Caco-2 (cell line): ENCODE measurements around the gene ELP2. TPM values are rescaled to one million over a fixed set of nuclear protein-coding genes. Genes with fewer than 3 reads are reported as not detected.

Source experiments
- BruUV-seq: library from RNA; stranded (reverse); fragments of 400-500 nt; replicated peaks from 2 replicates; lab custom pipeline; 2021; lab: Mats Ljungman, UMichigan
- CTCF ChIA-PET: fragments of 300-600 bp; sonication (Branson Sonifier 250); formaldehyde crosslinking; loops from one replicate; lab custom pipeline; 2022; ENCODE audit warnings: antibody characterized with exemption; lab: Charles Lee
- POLR2A ChIA-PET: fragments of 300-600 bp; sonication (Branson Sonifier 250); formaldehyde crosslinking; loops from one replicate; lab custom pipeline; 2022; ENCODE audit warnings: antibody characterized with exemption; lab: Charles Lee
- DNase-seq, 2 experiments: peaks; one replicate each; pipeline versions ENCODE4 v3.0.0 to v3.0.0-alpha.2; 2020 to 2022
- H3K27me3 ChIP-seq: replicated peaks from 2 replicates; pipeline ENCODE4 v1.6.0; 2011; ENCODE audit warnings: low read length; ENCODE audit not compliant: control insufficient read depth, insufficient read depth
- H3K36me3 ChIP-seq: 2 replicates; pipeline ENCODE4 v1.5.1; 2011; ENCODE audit warnings: low read length; ENCODE audit not compliant: control insufficient read depth, insufficient read depth
- H3K4me1 ChIP-seq: fragments of 250-450 bp; sonication (Bioruptor Pico); 2 replicates; pipeline ENCODE4 v1.5.1; 2020; ENCODE audit warnings: mild to moderate bottlenecking
- H3K4me3 ChIP-seq: 2 replicates; pipeline ENCODE4 v1.5.1; 2011; ENCODE audit warnings: low read depth, mild to moderate bottlenecking, control low read depth, low read length
- H3K9me3 ChIP-seq: fragments of 250-450 bp; sonication (Bioruptor Pico); 2 replicates; pipeline ENCODE4 v1.5.1; 2020; ENCODE audit warnings: mild to moderate bottlenecking, moderate library complexity
- H3K27ac Mint-ChIP-seq: one replicate; pipeline ENCODE4 v1.8.0; 2022; ENCODE audit warnings: mixed read lengths; ENCODE audit not compliant: unreplicated experiment
- H3K27me3 Mint-ChIP-seq: one replicate; pipeline ENCODE4 v1.8.0; 2022; ENCODE audit warnings: mixed read lengths; ENCODE audit not compliant: insufficient read depth, unreplicated experiment
- H3K36me3 Mint-ChIP-seq: one replicate; pipeline ENCODE4 v1.8.0; 2022; ENCODE audit warnings: mild to moderate bottlenecking, mixed read lengths; ENCODE audit not compliant: insufficient read depth, unreplicated experiment
- H3K4me1 Mint-ChIP-seq: one replicate; pipeline ENCODE4 v1.8.0; 2022; ENCODE audit warnings: low read depth, mixed read lengths; ENCODE audit not compliant: unreplicated experiment
- H3K4me3 Mint-ChIP-seq: one replicate; pipeline ENCODE4 v1.8.0; 2022; ENCODE audit warnings: mild to moderate bottlenecking, moderate library complexity, mixed read lengths; ENCODE audit not compliant: unreplicated experiment
- H3K9me3 Mint-ChIP-seq: one replicate; pipeline ENCODE4 v1.8.0; 2022; ENCODE audit warnings: mixed read lengths; ENCODE audit not compliant: unreplicated experiment
- CTCF ChIP-seq, 2 experiments: fragments of 200-600 bp in 1 of 2; IDR thresholded peaks; 1 replicate in 1 of 2; 2 replicates in 1 of 2; pipeline versions ENCODE4 v1.5.1 to v1.8.0; 2011 to 2022; ENCODE audit warnings: antibody characterized with exemption in 1 of 2, control low read depth in 1 of 2, inconsistent platforms in 1 of 2, low read depth in 1 of 2, low read length in 1 of 2, mild to moderate bottlenecking in 1 of 2, moderate library complexity in 1 of 2; ENCODE audit not compliant: insufficient read depth in 1 of 2, severe bottlenecking in 1 of 2, unreplicated experiment in 1 of 2
- intact Hi-C: fragments of 100-400 bp; cut with micrococcal nuclease; formaldehyde crosslinking; loops from one replicate; pipeline ENCODE4 v1.10.0; 2022; ENCODE audit not compliant: unreplicated experiment
- total RNA-seq: library from RNA; stranded (reverse); gene quantifications from 2 replicates; pipeline ENCODE4 v1.2.3, GENCODE V29; 2022

The ELP2 gene
- total RNA-seq, 1 experiment from 2014 or later, result 45.9 TPM

- CTCF ChIA-PET, result no interaction called here
- Histone ChIP-seq H3K36me3 (no peaks in the 10 kb centered on the region), H3K4me1 (0 out of 2 replicates have a peak, but pooled peaks cover 5% of the 10 kb centered on the region), H3K27me3 (no peaks in the 10 kb centered on the region), H3K9me3 (no peaks in the 10 kb centered on the region), H3K4me3 (no peak overlapping the region)
- intact Hi-C loops, result loop anchor here (5.0 kb wide), 2 partner anchors 58 to 97 kb away; partner anchors contain the start of genes ELP2 and SLC39A6
- Mint-ChIP-seq H3K9me3 (no peaks in the 10 kb centered on the region), H3K4me1 (peaks cover 10% of the 10 kb centered on the region), H3K27ac (no peak overlapping the region), H3K27me3 (no peaks in the 10 kb centered on the region), H3K36me3 (no peaks in the 10 kb centered on the region), H3K4me3 (no peak overlapping the region)
- TF ChIP-seq CTCF (IDR thresholded peaks at IDR 0.05; ENCODE audit: insufficient read depth in 1 of 2, low read depth in 1 of 2, low read length in 1 of 2, severe bottlenecking in 1 of 2, unreplicated experiment in 1 of 2), result no peak
- BruUV-seq, result no TSS peak
- POLR2A ChIA-PET, result no interaction called here
- DNase-seq, result no peak
Observed at GRCh38 chr18:36185157-36185556, 55.5 kb downstream of the ELP2 start.

- H3K36me3 ChIP-seq, result no peaks in the 10 kb centered on the region
- TSS peak; percentile 56 for BruUV-seq
- DNase-seq, result no peak
- H3K27me3 Mint-ChIP-seq, result no peaks in the 10 kb centered on the region
- POLR2A ChIA-PET, result no interaction called here
- no peak for TF ChIP-seq CTCF (IDR thresholded peaks at IDR 0.05; ENCODE audit: insufficient read depth in 1 of 2, low read depth in 1 of 2, low read length in 1 of 2, severe bottlenecking in 1 of 2, unreplicated experiment in 1 of 2)
- no peak overlapping the region for H3K27ac Mint-ChIP-seq
- no peak overlapping the region for H3K4me3 Mint-ChIP-seq
- CTCF ChIA-PET, result no interaction called here
- no peaks in the 10 kb centered on the region for H3K36me3 Mint-ChIP-seq
- H3K9me3 Mint-ChIP-seq, result no peaks in the 10 kb centered on the region
- H3K9me3 ChIP-seq, result no peaks in the 10 kb centered on the region
- no peak overlapping the region for H3K4me3 ChIP-seq
- H3K27me3 ChIP-seq, result no peaks in the 10 kb centered on the region
- 0 out of 2 replicates have a peak, but pooled peaks cover 5% of the 10 kb centered on the region for H3K4me1 ChIP-seq
- intact Hi-C loops, result loop anchor here (5.0 kb wide), 2 partner anchors 59 to 96 kb away; partner anchors contain the start of genes ELP2 and SLC39A6
- H3K4me1 Mint-ChIP-seq, result peaks cover 10% of the 10 kb centered on the region
Observed at GRCh38 chr18:36185901-36186460, 56.3 kb downstream of the ELP2 start.

- Histone ChIP-seq H3K4me1 (0 out of 2 replicates have a peak, but pooled peaks cover 5% of the 10 kb centered on the region), H3K36me3 (no peaks in the 10 kb centered on the region), H3K4me3 (peak overlapping the region; percentile 69), H3K27me3 (no peaks in the 10 kb centered on the region), H3K9me3 (no peaks in the 10 kb centered on the region)
- Mint-ChIP-seq H3K27ac (no peak overlapping the region), H3K4me1 (peaks cover 10% of the 10 kb centered on the region), H3K27me3 (no peaks in the 10 kb centered on the region), H3K9me3 (no peaks in the 10 kb centered on the region), H3K4me3 (peak overlapping the region; percentile 65), H3K36me3 (no peaks in the 10 kb centered on the region)
- ChIA-PET POLR2A (no interaction called here), CTCF (no interaction called here)
- BruUV-seq, result no TSS peak
- TF ChIP-seq CTCF (IDR thresholded peaks at IDR 0.05; ENCODE audit: insufficient read depth in 1 of 2, low read depth in 1 of 2, low read length in 1 of 2, severe bottlenecking in 1 of 2, unreplicated experiment in 1 of 2), result no peak
- intact Hi-C loops, result loop anchor here (5.0 kb wide), 2 partner anchors 59 to 96 kb away; partner anchors contain the start of genes ELP2 and SLC39A6
- peak; percentile 19 to 36 for DNase-seq
Observed at GRCh38 chr18:36186461-36187192, 56.9 kb downstream of the ELP2 start.
